Loucy (cell line): Measurements from ENCODE around the gene PLEKHM2.

Experiments used
- H2AFZ ChIP-seq: fragments of 200-600 bp; sonication (generic); 2 replicates; pipeline ENCODE4 v1.6.0; 2016; ENCODE audit warnings: antibody characterized with exemption, mild to moderate bottlenecking, low read length, moderate library complexity
- H3F3A ChIP-seq: fragments of 200-600 bp; 2 replicates; pipeline ENCODE4 v1.6.0; 2016; ENCODE audit warnings: antibody characterized with exemption, low read depth, mild to moderate bottlenecking
- H3K27me3 ChIP-seq: fragments of 200-600 bp; sonication (generic); 2 replicates; pipeline ENCODE4 v1.6.1; 2014; ENCODE audit warnings: low read length, mild to moderate bottlenecking; ENCODE audit not compliant: insufficient read depth, poor library complexity, severe bottlenecking
- H3K36me3 ChIP-seq: fragments of 200-600 bp; sonication (generic); 2 replicates; pipeline ENCODE4 v1.6.1; 2016; ENCODE audit warnings: low read length; ENCODE audit not compliant: insufficient read depth
- H3K4me1 ChIP-seq: fragments of 200-600 bp; sonication (generic); 2 replicates; pipeline ENCODE4 v1.5.1; 2014; ENCODE audit warnings: low read length, mild to moderate bottlenecking; ENCODE audit not compliant: insufficient read depth, poor library complexity, severe bottlenecking
- H3K4me2 ChIP-seq: fragments of 200-600 bp; sonication (generic); 2 replicates; pipeline ENCODE4 v1.6.0; 2014; ENCODE audit warnings: antibody characterized with exemption, low read length, low read depth, mild to moderate bottlenecking; ENCODE audit not compliant: poor library complexity, severe bottlenecking
- H3K4me3 ChIP-seq: fragments of 200-600 bp; sonication (generic); 2 replicates; pipeline ENCODE4 v1.5.1; 2014; ENCODE audit warnings: low read length, mild to moderate bottlenecking, mixed read lengths; ENCODE audit not compliant: poor library complexity, severe bottlenecking
- H3K79me2 ChIP-seq: fragments of 200-600 bp; sonication (generic); 2 replicates; pipeline ENCODE4 v1.6.1; 2014; ENCODE audit warnings: low read length; ENCODE audit not compliant: insufficient read depth
- H3K9ac ChIP-seq: fragments of 200-600 bp; sonication (generic); 2 replicates; pipeline ENCODE4 v1.6.0; 2014; ENCODE audit warnings: mild to moderate bottlenecking, low read depth, low read length, moderate library complexity; ENCODE audit not compliant: poor library complexity, severe bottlenecking
- H3K9me2 ChIP-seq: fragments of 200-600 bp; sonication (generic); replicated peaks from 2 replicates; pipeline ENCODE4 v1.6.1; 2016; ENCODE audit warnings: low read depth, low read length, mixed read lengths
- H3K9me3 ChIP-seq: fragments of 200-600 bp; sonication (generic); 2 replicates; pipeline ENCODE4 v1.6.1; 2014; ENCODE audit warnings: mild to moderate bottlenecking, antibody characterized with exemption, low read length, low read depth; ENCODE audit not compliant: insufficient read depth
- H4K20me1 ChIP-seq: fragments of 200-600 bp; sonication (generic); 2 replicates; pipeline ENCODE4 v1.6.0; 2014; ENCODE audit warnings: antibody characterized with exemption, low read length, mild to moderate bottlenecking; ENCODE audit not compliant: insufficient read depth, poor library complexity, severe bottlenecking
- EZH2phosphoT487 ChIP-seq: fragments of 200-600 bp; IDR thresholded peaks from 2 replicates; pipeline ENCODE4 v1.6.1; 2018; ENCODE audit warnings: antibody characterized with exemption, mild to moderate bottlenecking, moderate library complexity, borderline replicate concordance
- TF ChIP-seq, protein P1 (sequence below): fragments of 200-600 bp; sonication (generic); conservative IDR thresholded peaks from 2 replicates; pipeline ENCODE4 v1.5.1; 2014; ENCODE audit warnings: mild to moderate bottlenecking, antibody characterized with exemption, low read length

PLEKHM2 gene

DNA sequence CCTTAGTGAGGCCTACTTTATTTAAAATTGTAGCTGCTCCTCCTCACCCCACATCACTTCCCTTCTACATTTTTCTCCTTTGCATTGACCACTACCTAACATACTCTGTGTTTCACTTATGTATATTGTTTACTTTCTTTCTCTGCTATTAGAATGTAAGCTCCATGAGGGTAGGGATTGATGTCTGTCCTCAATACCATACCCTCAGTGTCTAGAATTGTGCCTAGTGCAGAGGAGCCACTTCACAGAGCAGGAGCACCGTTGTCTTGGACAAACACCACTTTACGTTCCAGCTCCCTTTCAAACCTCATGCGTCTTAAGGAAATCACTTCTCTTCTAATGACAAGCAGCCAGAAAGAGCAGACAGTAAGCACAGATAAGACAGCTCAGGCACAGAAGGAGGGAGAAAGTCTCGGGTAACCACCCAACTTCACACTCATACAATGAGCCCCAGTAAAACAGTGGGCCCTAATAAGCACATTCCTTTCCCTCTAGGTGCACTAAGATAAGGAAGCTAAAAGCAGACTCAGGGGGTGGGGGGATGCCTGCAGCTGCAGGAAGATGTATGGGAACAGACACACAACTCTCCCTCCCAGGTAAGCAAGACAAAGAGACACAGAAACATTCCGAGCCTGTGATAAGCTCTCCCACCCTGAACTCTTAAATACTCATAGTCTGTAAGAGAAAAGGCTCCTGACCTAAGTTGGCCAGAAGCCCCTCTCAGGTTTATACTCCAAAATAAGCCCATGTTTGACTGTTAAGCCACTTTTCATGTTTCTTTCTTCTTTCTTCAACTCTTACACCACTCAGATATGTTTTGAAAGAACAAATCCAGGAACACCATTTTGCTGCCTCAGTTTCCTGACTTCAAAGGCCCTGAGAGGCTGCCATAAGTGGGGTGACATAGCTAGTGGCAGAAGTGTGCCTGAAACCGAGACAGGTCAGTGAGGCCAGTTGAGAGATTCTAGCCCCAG lies 7.1 kb upstream of the PLEKHM2 start:
- no peaks in the 10 kb centered on the region for H4K20me1 ChIP-seq
- H3K9me2 ChIP-seq, result no peaks in the 10 kb centered on the region
- H3K27me3 ChIP-seq, result no peaks in the 10 kb centered on the region
- no peak overlapping the region for H3K9ac ChIP-seq
- H3F3A ChIP-seq, result no peaks in the 10 kb centered on the region
- H2AFZ ChIP-seq, result no peak overlapping the region
- H3K9me3 ChIP-seq, result no peaks in the 10 kb centered on the region
- no peak overlapping the region for H3K4me2 ChIP-seq
- TF ChIP-seq, protein P1, sequence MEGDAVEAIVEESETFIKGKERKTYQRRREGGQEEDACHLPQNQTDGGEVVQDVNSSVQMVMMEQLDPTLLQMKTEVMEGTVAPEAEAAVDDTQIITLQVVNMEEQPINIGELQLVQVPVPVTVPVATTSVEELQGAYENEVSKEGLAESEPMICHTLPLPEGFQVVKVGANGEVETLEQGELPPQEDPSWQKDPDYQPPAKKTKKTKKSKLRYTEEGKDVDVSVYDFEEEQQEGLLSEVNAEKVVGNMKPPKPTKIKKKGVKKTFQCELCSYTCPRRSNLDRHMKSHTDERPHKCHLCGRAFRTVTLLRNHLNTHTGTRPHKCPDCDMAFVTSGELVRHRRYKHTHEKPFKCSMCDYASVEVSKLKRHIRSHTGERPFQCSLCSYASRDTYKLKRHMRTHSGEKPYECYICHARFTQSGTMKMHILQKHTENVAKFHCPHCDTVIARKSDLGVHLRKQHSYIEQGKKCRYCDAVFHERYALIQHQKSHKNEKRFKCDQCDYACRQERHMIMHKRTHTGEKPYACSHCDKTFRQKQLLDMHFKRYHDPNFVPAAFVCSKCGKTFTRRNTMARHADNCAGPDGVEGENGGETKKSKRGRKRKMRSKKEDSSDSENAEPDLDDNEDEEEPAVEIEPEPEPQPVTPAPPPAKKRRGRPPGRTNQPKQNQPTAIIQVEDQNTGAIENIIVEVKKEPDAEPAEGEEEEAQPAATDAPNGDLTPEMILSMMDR, result no peak
- no peak for TF ChIP-seq EZH2phosphoT487
- H3K4me3 ChIP-seq, result no peak overlapping the region
- H3K4me1 ChIP-seq, result no peaks in the 10 kb centered on the region
- H3K79me2 ChIP-seq, result no peaks in the 10 kb centered on the region
- no peaks in the 10 kb centered on the region for H3K36me3 ChIP-seq

DNA sequence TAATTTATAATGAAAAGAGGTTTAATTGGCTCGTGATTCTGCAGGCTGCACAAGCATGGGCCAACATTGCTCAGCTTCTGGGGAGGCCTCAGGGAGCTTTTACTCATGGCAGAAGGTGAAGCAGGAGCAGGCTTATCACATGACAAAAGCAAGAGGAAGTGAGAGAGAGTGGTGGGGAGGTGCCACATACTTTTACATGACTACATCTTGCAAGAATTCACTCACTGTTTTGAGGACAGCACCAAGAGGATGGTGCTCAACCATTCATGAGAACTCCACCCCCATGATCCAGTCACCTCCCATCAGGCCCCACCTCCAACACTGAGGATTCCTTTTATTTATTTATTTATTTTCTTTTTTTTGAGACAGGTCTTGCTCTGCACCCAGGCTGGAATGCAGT lies 5.5 kb upstream of the PLEKHM2 start:
- Histone ChIP-seq H3K4me2 (no peak overlapping the region), H3K9me2 (no peaks in the 10 kb centered on the region), H2AFZ (no peak overlapping the region), H4K20me1 (no peaks in the 10 kb centered on the region), H3K36me3 (no peaks in the 10 kb centered on the region), H3K9ac (no peak overlapping the region), H3K4me1 (peaks cover 2% of the 10 kb centered on the region), H3K4me3 (no peak overlapping the region), H3K27me3 (no peaks in the 10 kb centered on the region), H3K9me3 (no peaks in the 10 kb centered on the region), H3K79me2 (peaks cover 1% of the 10 kb centered on the region), H3F3A (no peaks in the 10 kb centered on the region)
- no peak for TF ChIP-seq EZH2phosphoT487
- TF ChIP-seq, protein P1, result no peak

DNA sequence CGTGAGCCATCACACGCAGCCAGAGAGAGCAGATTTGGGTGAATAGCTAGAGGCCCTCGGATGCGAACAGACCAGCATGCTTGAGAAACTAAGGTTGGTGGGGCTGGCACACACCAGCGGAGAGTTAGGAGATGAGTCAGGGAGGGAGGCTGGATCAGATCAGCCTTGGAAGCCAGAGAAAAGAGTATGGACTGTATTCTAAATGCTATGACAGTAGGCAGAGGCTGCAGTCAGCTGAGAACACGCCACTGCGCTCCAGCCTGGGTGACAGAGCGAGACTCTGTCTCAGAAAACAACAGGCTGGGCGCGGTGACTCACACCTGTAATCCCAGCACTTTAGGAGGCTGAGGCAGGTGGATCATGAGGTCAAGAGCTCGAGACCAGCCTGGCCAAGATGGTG lies 4.0 kb upstream of the PLEKHM2 start:
- no peaks in the 10 kb centered on the region for H3F3A ChIP-seq
- H3K4me2 ChIP-seq, result no peak overlapping the region
- peaks cover 5% of the 10 kb centered on the region for H4K20me1 ChIP-seq
- H3K9me2 ChIP-seq, result no peaks in the 10 kb centered on the region
- H3K36me3 ChIP-seq, result no peaks in the 10 kb centered on the region
- TF ChIP-seq, protein P1, result no peak
- no peak for TF ChIP-seq EZH2phosphoT487
- H2AFZ ChIP-seq, result no peak overlapping the region
- peaks cover 14% of the 10 kb centered on the region for H3K79me2 ChIP-seq
- H3K9me3 ChIP-seq, result no peaks in the 10 kb centered on the region
- H3K4me1 ChIP-seq, result peaks cover 10% of the 10 kb centered on the region
- no peak overlapping the region for H3K4me3 ChIP-seq
- no peak overlapping the region for H3K9ac ChIP-seq
- no peaks in the 10 kb centered on the region for H3K27me3 ChIP-seq
